Vagina (tissue), 2 donors: Measurements from ENCODE around the gene SYMPK. TPM values are rescaled to one million over a fixed set of nuclear protein-coding genes. Genes with fewer than 3 reads are reported as not detected.

Experiments
- DNase-seq, 2 donors: peaks; one replicate each; pipeline ENCODE4 v3.0.0-alpha.2; 2017; ENCODE audit errors: extremely low spot score in 2 of 2
- H3K27ac ChIP-seq: fragments of 200-600 bp; sonication (generic); one replicate; pipeline ENCODE4 v1.5.1; 2019
- H3K27me3 ChIP-seq: fragments of 200-600 bp; sonication (generic); one replicate; pipeline ENCODE4 v1.5.1; 2019
- H3K36me3 ChIP-seq, 2 donors: fragments of 200-600 bp; sonication (generic); one replicate each; pipeline ENCODE4 v1.5.1; 2017 to 2019
- H3K4me1 ChIP-seq: fragments of 200-600 bp; sonication (generic); one replicate; pipeline ENCODE4 v1.5.1; 2019
- H3K4me3 ChIP-seq, 2 donors: fragments of 200-600 bp; sonication (generic); 1 replicate in 1 of 2; 2 replicates in 1 of 2; pipeline ENCODE4 v1.5.1; 2016 to 2019
- H3K9me3 ChIP-seq: fragments of 200-600 bp; sonication (generic); one replicate; pipeline ENCODE4 v1.5.1; 2019
- POLR2A ChIP-seq, 2 donors: fragments of 450-650 bp; IDR thresholded peaks; one replicate each; pipeline ENCODE4 v1.6.1; 2017; ENCODE audit warnings: antibody characterized with exemption in 2 of 2, mild to moderate bottlenecking in 2 of 2, moderate library complexity in 2 of 2
- POLR2AphosphoS5 ChIP-seq, 2 donors: sonication (generic); formaldehyde crosslinking; IDR thresholded peaks; one replicate each; pipeline ENCODE4 v1.9.0; 2017; ENCODE audit warnings: antibody characterized with exemption in 2 of 2, mild to moderate bottlenecking in 2 of 2, low read depth in 1 of 2; ENCODE audit not compliant: insufficient read depth in 1 of 2
- intact Hi-C: fragments of 100-400 bp; cut with DNase I; formaldehyde crosslinking; loops from one replicate; pipeline ENCODE4 v1.15.1; 2023
- total RNA-seq: library from RNA; depleted of rRNA; stranded (reverse); fragments of >200 nt; gene quantifications from one replicate; pipeline ENCODE4 v1.2.3, GENCODE V29; 2016
- TF ChIP-seq, protein P1 (sequence below), 3 experiments: fragments of 450-650 bp in 2 of 3; fragments of 200-600 bp in 1 of 3; sonication (generic) in 1 of 3; IDR thresholded peaks; one replicate each; pipeline ENCODE4 v1.5.1; 2017 to 2019; ENCODE audit warnings: antibody characterized with exemption in 3 of 3, mild to moderate bottlenecking in 2 of 3, moderate library complexity in 2 of 3

The SYMPK gene
- total RNA-seq, 1 donor from 2014 or later, result 43.2 TPM

DNA sequence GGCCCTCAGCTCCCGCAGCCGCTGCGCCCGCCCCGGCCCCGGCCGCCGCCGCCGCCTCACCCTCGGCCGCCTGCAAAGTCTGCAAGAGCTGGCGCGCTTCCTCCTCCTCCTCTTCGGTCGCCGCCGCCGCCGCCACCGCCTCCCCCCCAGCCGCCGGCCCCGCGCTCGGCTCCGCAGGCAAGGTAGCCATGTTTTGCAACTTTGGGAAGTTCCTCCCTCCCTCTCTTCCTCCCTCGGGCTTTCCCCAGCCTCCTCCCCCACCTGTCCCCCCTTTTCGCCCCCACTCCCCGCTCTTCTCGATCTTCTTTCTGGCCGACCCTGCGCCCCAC is 94.3 kb downstream of the SYMPK start:
- peaks cover 56% of the 10 kb centered on the region for H3K4me1 ChIP-seq
- H3K36me3 ChIP-seq, result peaks cover 0 to 7% of the 10 kb centered on the region in 2 donors
- DNase-seq, result no peak
- H3K4me3 ChIP-seq, result peak overlapping the region; percentile 58 to 80
- H3K9me3 ChIP-seq, result no peaks in the 10 kb centered on the region
- TF ChIP-seq POLR2A (IDR thresholded peaks at IDR 0.05), result no peak
- no peak for TF ChIP-seq POLR2AphosphoS5 (IDR thresholded peaks at IDR 0.05; ENCODE audit: insufficient read depth in 1 of 2, low read depth in 1 of 2)
- TF ChIP-seq, protein P1, sequence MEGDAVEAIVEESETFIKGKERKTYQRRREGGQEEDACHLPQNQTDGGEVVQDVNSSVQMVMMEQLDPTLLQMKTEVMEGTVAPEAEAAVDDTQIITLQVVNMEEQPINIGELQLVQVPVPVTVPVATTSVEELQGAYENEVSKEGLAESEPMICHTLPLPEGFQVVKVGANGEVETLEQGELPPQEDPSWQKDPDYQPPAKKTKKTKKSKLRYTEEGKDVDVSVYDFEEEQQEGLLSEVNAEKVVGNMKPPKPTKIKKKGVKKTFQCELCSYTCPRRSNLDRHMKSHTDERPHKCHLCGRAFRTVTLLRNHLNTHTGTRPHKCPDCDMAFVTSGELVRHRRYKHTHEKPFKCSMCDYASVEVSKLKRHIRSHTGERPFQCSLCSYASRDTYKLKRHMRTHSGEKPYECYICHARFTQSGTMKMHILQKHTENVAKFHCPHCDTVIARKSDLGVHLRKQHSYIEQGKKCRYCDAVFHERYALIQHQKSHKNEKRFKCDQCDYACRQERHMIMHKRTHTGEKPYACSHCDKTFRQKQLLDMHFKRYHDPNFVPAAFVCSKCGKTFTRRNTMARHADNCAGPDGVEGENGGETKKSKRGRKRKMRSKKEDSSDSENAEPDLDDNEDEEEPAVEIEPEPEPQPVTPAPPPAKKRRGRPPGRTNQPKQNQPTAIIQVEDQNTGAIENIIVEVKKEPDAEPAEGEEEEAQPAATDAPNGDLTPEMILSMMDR (IDR thresholded peaks at IDR 0.05), result no peak
- peak overlapping the region; percentile 98 for H3K27ac ChIP-seq
- H3K27me3 ChIP-seq, result no peaks in the 10 kb centered on the region
- intact Hi-C loops, result no loop called here

DNA sequence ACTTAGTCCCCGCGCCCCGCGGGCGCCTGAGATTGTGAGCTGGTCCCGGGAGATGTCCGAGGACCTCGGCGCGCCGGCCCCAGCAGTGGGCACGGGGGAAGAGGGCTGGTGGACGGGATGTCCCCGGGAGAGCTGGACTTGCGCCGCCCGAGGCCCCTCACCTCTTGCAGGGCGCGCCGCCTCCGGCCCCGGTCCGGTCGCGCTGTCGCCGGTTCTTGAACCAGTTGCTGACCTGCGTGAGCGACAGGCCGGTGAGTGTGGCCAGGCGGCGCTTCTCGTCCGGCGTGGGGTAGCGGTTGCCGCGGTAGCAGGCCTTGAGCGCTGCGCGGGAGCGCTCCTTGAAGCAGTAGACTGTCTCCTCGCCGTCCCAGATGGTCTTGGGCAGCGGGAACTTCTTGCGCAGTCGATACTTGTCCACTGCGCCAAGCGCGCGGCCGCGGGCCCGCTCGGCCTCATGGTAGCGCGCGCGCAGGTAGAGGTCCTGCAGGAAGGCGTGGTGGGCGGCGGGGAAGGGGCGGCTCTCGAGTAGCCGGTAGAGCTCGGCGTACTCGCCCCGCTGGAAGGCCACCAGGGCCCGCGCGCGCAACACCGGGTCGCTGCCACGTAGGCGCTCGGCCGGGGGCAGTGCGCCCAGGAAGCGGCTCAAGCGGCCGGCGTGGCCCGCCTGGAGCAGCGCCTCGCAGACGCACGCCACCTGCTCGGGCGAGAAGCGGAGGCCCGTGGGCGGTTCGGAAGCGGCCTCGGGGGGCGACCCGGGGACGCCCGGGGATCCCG is 94.9 kb downstream of the SYMPK start:
- Histone ChIP-seq H3K36me3 (peaks cover 0 to 7% of the 10 kb centered on the region in 2 donors), H3K27ac (peak overlapping the region; percentile 98), H3K27me3 (no peaks in the 10 kb centered on the region), H3K4me3 (peak overlapping the region; percentile 58 to 80), H3K9me3 (no peaks in the 10 kb centered on the region), H3K4me1 (peaks cover 58% of the 10 kb centered on the region)
- intact Hi-C loops, result no loop called here
- peak in 1 of 2 donors; percentile 92 for DNase-seq
- TF ChIP-seq POLR2A (IDR thresholded peaks at IDR 0.05) (peak in 1 of 2 donors; percentile 10), POLR2AphosphoS5 (IDR thresholded peaks at IDR 0.05; ENCODE audit: insufficient read depth in 1 of 2, low read depth in 1 of 2) (peak in 1 of 2 donors; percentile 5)
- TF ChIP-seq, protein P1 (IDR thresholded peaks at IDR 0.05), result no peak

DNA sequence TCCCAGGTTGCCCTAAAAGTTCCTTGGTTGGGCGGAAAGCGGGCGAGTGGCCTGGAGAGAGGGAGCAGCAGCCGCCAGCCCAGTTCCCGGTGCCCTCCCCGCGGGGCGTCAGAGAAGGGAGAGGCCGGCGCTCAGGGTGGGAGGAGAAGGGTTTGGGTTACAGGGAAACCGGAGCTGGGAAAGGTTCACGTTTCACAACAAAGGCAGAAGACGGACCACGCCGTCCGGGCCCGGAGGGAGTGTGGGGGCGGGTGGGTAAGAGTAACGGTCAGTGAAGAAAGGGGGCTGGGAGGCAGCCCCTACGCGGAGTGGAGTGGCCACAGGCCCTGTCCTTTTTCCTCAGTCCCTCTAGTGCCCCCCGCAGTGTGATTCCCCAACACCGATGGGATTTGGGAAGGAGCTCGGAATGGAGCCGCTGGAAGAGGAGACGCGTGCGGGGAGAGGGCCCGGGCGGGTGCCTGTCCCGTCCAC is 95.5 kb downstream of the SYMPK start:
- intact Hi-C loops, result no loop called here
- H3K4me3 ChIP-seq, result peak overlapping the region; percentile 58 to 80
- DNase-seq, result peak in 1 of 2 donors; percentile 93
- no peaks in the 10 kb centered on the region for H3K27me3 ChIP-seq
- TF ChIP-seq POLR2A (IDR thresholded peaks at IDR 0.05) (peak in 1 of 2 donors; percentile 56), POLR2AphosphoS5 (IDR thresholded peaks at IDR 0.05; ENCODE audit: insufficient read depth in 1 of 2, low read depth in 1 of 2) (peak in 1 of 2 donors; percentile 90)
- TF ChIP-seq, protein P1 (IDR thresholded peaks at IDR 0.05), result no peak
- peaks cover 0 to 7% of the 10 kb centered on the region in 2 donors for H3K36me3 ChIP-seq
- H3K9me3 ChIP-seq, result no peaks in the 10 kb centered on the region
- peak overlapping the region; percentile 98 for H3K27ac ChIP-seq
- peaks cover 58% of the 10 kb centered on the region for H3K4me1 ChIP-seq

DNA sequence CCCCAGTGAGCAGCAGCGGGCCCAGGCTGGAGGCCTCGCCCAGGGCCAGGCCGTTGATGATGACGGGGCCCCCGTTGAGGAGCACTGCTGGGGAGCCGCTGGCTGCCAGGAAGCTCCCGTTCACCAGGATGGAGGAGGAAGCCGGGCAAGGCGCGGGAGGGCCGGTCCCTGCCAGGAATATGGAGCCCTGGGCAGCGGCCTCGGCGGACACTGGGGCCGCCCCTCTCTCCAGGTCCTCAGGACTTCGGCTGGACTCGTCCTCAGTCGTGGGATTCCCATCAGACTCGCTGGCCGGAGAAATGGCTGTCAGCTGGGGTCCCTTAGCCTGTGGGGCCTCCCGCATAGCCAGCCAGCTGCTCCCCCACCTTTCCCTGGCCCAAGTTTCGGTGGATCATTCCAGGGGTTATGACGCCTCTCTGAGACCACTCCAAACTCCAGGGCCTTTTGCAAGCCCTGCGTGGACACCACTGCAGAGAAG is 96.0 kb downstream of the SYMPK start:
- H3K27ac ChIP-seq, result peak overlapping the region; percentile 98
- no peaks in the 10 kb centered on the region for H3K9me3 ChIP-seq
- DNase-seq, result peak in 1 of 2 donors; percentile 92
- no peaks in the 10 kb centered on the region for H3K27me3 ChIP-seq
- H3K4me1 ChIP-seq, result peaks cover 58% of the 10 kb centered on the region
- TF ChIP-seq, protein P1 (IDR thresholded peaks at IDR 0.05), result no peak
- no peak for TF ChIP-seq POLR2AphosphoS5 (IDR thresholded peaks at IDR 0.05; ENCODE audit: insufficient read depth in 1 of 2, low read depth in 1 of 2)
- no peak for TF ChIP-seq POLR2A (IDR thresholded peaks at IDR 0.05)
- intact Hi-C loops, result no loop called here
- peak overlapping the region; percentile 58 to 80 for H3K4me3 ChIP-seq
- peaks cover 0 to 7% of the 10 kb centered on the region in 2 donors for H3K36me3 ChIP-seq
